ENCODE measurements around the gene ITPR2.

ITPR2 gene

GRCh38 chr12:26813812-26814211 is 19.2 kb downstream of the ITPR2 start:
- no peak for TF ChIP-seq CTCF (IDR thresholded peaks at IDR 0.05; ENCODE audit: insufficient read depth, low read length, poor library complexity, severe bottlenecking)
- H3K36me3 ChIP-seq (ENCODE audit: control insufficient read depth, insufficient read depth, low read length), result peaks cover 4% of the 10 kb centered on the region
- no peak overlapping the region for H3K4me3 ChIP-seq (replicated peaks; ENCODE audit: low read depth, low read length)
- DNase-seq (ENCODE audit: extremely low read depth, insufficient read length), result no peak
- H3K27me3 ChIP-seq (replicated peaks; ENCODE audit: control insufficient read depth, insufficient read depth, low read length), result no peaks in the 10 kb centered on the region

- no peak overlapping the region for H3K4me3 ChIP-seq (replicated peaks; ENCODE audit: low read depth, low read length)
- no peaks in the 10 kb centered on the region for H3K27me3 ChIP-seq (replicated peaks; ENCODE audit: control insufficient read depth, insufficient read depth, low read length)
- no peak for TF ChIP-seq CTCF (IDR thresholded peaks at IDR 0.05; ENCODE audit: insufficient read depth, low read length, poor library complexity, severe bottlenecking)
- peaks cover 4% of the 10 kb centered on the region for H3K36me3 ChIP-seq (ENCODE audit: control insufficient read depth, insufficient read depth, low read length)
- no peak for DNase-seq (ENCODE audit: extremely low read depth, insufficient read length)
Measured at GRCh38 chr12:26810330-26810729, 22.7 kb downstream of the ITPR2 start.

GRCh38 chr12:26809611-26810285 is 23.2 kb downstream of the ITPR2 start:
- Histone ChIP-seq H3K4me3 (replicated peaks; ENCODE audit: low read depth, low read length) (no peak overlapping the region), H3K27me3 (replicated peaks; ENCODE audit: control insufficient read depth, insufficient read depth, low read length) (no peaks in the 10 kb centered on the region), H3K36me3 (ENCODE audit: control insufficient read depth, insufficient read depth, low read length) (peaks cover 4% of the 10 kb centered on the region)
- no peak for TF ChIP-seq CTCF (IDR thresholded peaks at IDR 0.05; ENCODE audit: insufficient read depth, low read length, poor library complexity, severe bottlenecking)
- no peak for DNase-seq (ENCODE audit: extremely low read depth, insufficient read length)

- Histone ChIP-seq H3K4me3 (replicated peaks; ENCODE audit: low read depth, low read length) (no peak overlapping the region), H3K36me3 (ENCODE audit: control insufficient read depth, insufficient read depth, low read length) (peaks cover 2% of the 10 kb centered on the region; the same call in 1 of the 2 replicates), H3K27me3 (replicated peaks; ENCODE audit: control insufficient read depth, insufficient read depth, low read length) (no peaks in the 10 kb centered on the region)
- no peak for TF ChIP-seq CTCF (IDR thresholded peaks at IDR 0.05; ENCODE audit: insufficient read depth, low read length, poor library complexity, severe bottlenecking)
- DNase-seq (ENCODE audit: extremely low read depth, insufficient read length), result no peak
Measured at GRCh38 chr12:26808766-26809476, 24.1 kb downstream of the ITPR2 start.

GRCh38 chr12:26807292-26807691 is 25.7 kb downstream of the ITPR2 start:
- Histone ChIP-seq H3K4me3 (replicated peaks; ENCODE audit: low read depth, low read length) (no peak overlapping the region), H3K36me3 (ENCODE audit: control insufficient read depth, insufficient read depth, low read length) (no peaks in the 10 kb centered on the region), H3K27me3 (replicated peaks; ENCODE audit: control insufficient read depth, insufficient read depth, low read length) (no peaks in the 10 kb centered on the region)
- no peak for DNase-seq (ENCODE audit: extremely low read depth, insufficient read length)
- TF ChIP-seq CTCF (IDR thresholded peaks at IDR 0.05; ENCODE audit: insufficient read depth, low read length, poor library complexity, severe bottlenecking), result no peak
